Measurements from ENCODE around the gene ZNF511. TPM values are rescaled to one million over a fixed set of nuclear protein-coding genes. Genes with fewer than 3 reads are reported as not detected.

Gene ZNF511
- total RNA-seq, 1 experiment from 2014 or later: 89.4 TPM

- no CpG with 5 or more reads among the region's 24 CpGs for WGBS (ENCODE audit: extremely low coverage, insufficient read length, low lambda C conversion rate)
These were observed 29.1 kb upstream of the ZNF511 start for GRCh38 chr10:133279326-133280226.

More at GRCh38 chr10:133279326-133280226, 29.1 kb upstream of the ZNF511 start:
- Histone ChIP-seq H3K4me2 (ENCODE audit: insufficient read depth, insufficient read length, low read length) (no peak overlapping the region), H3K9ac (ENCODE audit: extremely low read depth, insufficient read length, low read length) (no peak overlapping the region), H3K79me2 (ENCODE audit: insufficient read depth, low read length) (no peaks in the 10 kb centered on the region), H3T11ph (ENCODE audit: low read length) (no peak overlapping the region), H3K27ac (ENCODE audit: insufficient read length, low read depth, low read length) (no peak overlapping the region), H3K14ac (ENCODE audit: insufficient read depth, low read length) (no peak overlapping the region), H3K4me1 (ENCODE audit: insufficient read depth, low read length) (no peaks in the 10 kb centered on the region), H3K23me2 (ENCODE audit: insufficient read length, low read depth, low read length, poor library complexity, severe bottlenecking) (peaks cover 7% of the 10 kb centered on the region), H3K18ac (ENCODE audit: insufficient read length, low read depth, low read length) (no peak overlapping the region), H2BK12ac (ENCODE audit: insufficient read length, low read depth, low read length) (no peak overlapping the region), H3K79me1 (ENCODE audit: insufficient read depth, low read depth, low read length, poor library complexity, severe bottlenecking) (no peaks in the 10 kb centered on the region), H3K4ac (ENCODE audit: low read depth, low read length) (no peak overlapping the region), H4K91ac (ENCODE audit: insufficient read length, low read depth, low read length) (no peak overlapping the region), H4K20me1 (ENCODE audit: control insufficient read depth, insufficient read depth, insufficient read length) (no peaks in the 10 kb centered on the region), H3K23ac (ENCODE audit: insufficient read length, low read depth, low read length) (no peak overlapping the region), H2AK5ac (ENCODE audit: insufficient read length, low read length) (no peak overlapping the region), H4K5ac (ENCODE audit: insufficient read length, low read depth, low read length) (no peak overlapping the region), H2BK5ac (ENCODE audit: insufficient read length, low read length) (no peak overlapping the region), H4K8ac (replicated peaks; ENCODE audit: insufficient read length, low read depth, low read length) (no peak overlapping the region), H2BK120ac (ENCODE audit: low read depth, low read length, poor library complexity, severe bottlenecking) (no peak overlapping the region), H2BK20ac (ENCODE audit: low read depth, low read length, poor library complexity, severe bottlenecking) (no peak overlapping the region), H3K9me3 (ENCODE audit: control insufficient read depth, low read depth, low read length) (no peaks in the 10 kb centered on the region), H2AFZ (ENCODE audit: low read length) (no peak overlapping the region), H3K56ac (ENCODE audit: insufficient read length, low read depth, low read length) (no peak overlapping the region), H3K27me3 (ENCODE audit: insufficient read depth, low read length) (no peaks in the 10 kb centered on the region; the same call in 1 of the 2 replicates), H2BK15ac (ENCODE audit: low read depth, low read length) (no peak overlapping the region)
- peaks cover 11% of the 10 kb centered on the region for H3K27me3 Mint-ChIP-seq (ENCODE audit: low read depth)
- peaks cover 3 to 7% of the 10 kb centered on the region in 2 experiments; a peak in 3 of 4 replicates for H3K4me1 Mint-ChIP-seq
- no peak for TF ChIP-seq CTCF (conservative IDR thresholded peaks at IDR 0.05)
- no peak overlapping the region for H3K27ac Mint-ChIP-seq
- no peak for DNase-seq
- peaks cover 10 to 37% (median 26%) of the 10 kb centered on the region in 3 experiments; a peak in 6 of 7 replicates for H3K36me3 Mint-ChIP-seq (ENCODE audit: insufficient read depth in 1 of 3, low read depth in 3 of 3)
- no peak overlapping the region for H3K4me3 Mint-ChIP-seq
- H3K9me3 Mint-ChIP-seq: no peaks in the 10 kb centered on the region
